ENCODE measurements around the gene NPIPB4. TPM values are rescaled to one million over a fixed set of nuclear protein-coding genes. Genes with fewer than 3 reads are reported as not detected.
"Not testable (repeated sequence)": the region's sequence is repeated elsewhere in the genome, so short reads cannot be mapped to it uniquely, and the experiment has no call there.

NPIPB4 gene
- 10 to 100 TPM; 13.7 to 22.1 TPM for polyA plus RNA-seq

- not testable (repeated sequence) for H3K27me3 ChIP-seq (ENCODE audit: control insufficient read depth in 1 of 2, insufficient read depth in 2 of 2, low read length in 2 of 2); H3K4me1 ChIP-seq (ENCODE audit: control insufficient read depth in 2 of 2, insufficient read depth in 2 of 2, low read length in 1 of 2); H3K4me3 ChIP-seq (ENCODE audit: low read depth in 1 of 2, low read length in 2 of 2); H3K9me3 ChIP-seq (ENCODE audit: control insufficient read depth in 2 of 2, insufficient read depth in 1 of 2, low read depth in 1 of 2, low read length in 1 of 2); H3K27ac ChIP-seq (ENCODE audit: low read depth in 2 of 2, low read length in 1 of 2); H3K36me3 ChIP-seq (ENCODE audit: control insufficient read depth in 2 of 2, insufficient read depth in 2 of 2, low read length in 1 of 2)
- no CpG with 5 or more reads among the region's 5 CpGs for WGBS, 2 donors
Measured at GRCh38 chr16:21857656-21858055, at the start of gene NPIPB4. Gene NPIPB4 (minus strand): TSS chr16:21857756. CDS start chr16:21857378, 378 bp downstream.

- H3K4me1 ChIP-seq (ENCODE audit: control insufficient read depth in 2 of 2, insufficient read depth in 2 of 2, low read length in 1 of 2); H3K4me3 ChIP-seq (ENCODE audit: low read depth in 1 of 2, low read length in 2 of 2); H3K27me3 ChIP-seq (ENCODE audit: control insufficient read depth in 1 of 2, insufficient read depth in 2 of 2, low read length in 2 of 2); H3K9me3 ChIP-seq (ENCODE audit: control insufficient read depth in 2 of 2, insufficient read depth in 1 of 2, low read depth in 1 of 2, low read length in 1 of 2); H3K36me3 ChIP-seq (ENCODE audit: control insufficient read depth in 2 of 2, insufficient read depth in 2 of 2, low read length in 1 of 2); H3K27ac ChIP-seq (ENCODE audit: low read depth in 2 of 2, low read length in 1 of 2): not testable (repeated sequence)
- 67 to 87% methylated on average over 3 to 4 of the region's 5 CpGs for WGBS, 2 donors
Measured at GRCh38 chr16:21898998-21899397, 41.4 kb upstream of the NPIPB4 start.

GRCh38 chr16:21881988-21882387 lies 24.4 kb upstream of the NPIPB4 start:
- not testable (repeated sequence) for H3K27me3 ChIP-seq (ENCODE audit: control insufficient read depth in 1 of 2, insufficient read depth in 2 of 2, low read length in 2 of 2); H3K27ac ChIP-seq (ENCODE audit: low read depth in 2 of 2, low read length in 1 of 2); H3K4me3 ChIP-seq (ENCODE audit: low read depth in 1 of 2, low read length in 2 of 2); H3K4me1 ChIP-seq (ENCODE audit: control insufficient read depth in 2 of 2, insufficient read depth in 2 of 2, low read length in 1 of 2); H3K9me3 ChIP-seq (ENCODE audit: control insufficient read depth in 2 of 2, insufficient read depth in 1 of 2, low read depth in 1 of 2, low read length in 1 of 2); H3K36me3 ChIP-seq (ENCODE audit: control insufficient read depth in 2 of 2, insufficient read depth in 2 of 2, low read length in 1 of 2)
- 26 to 31% methylated on average over 3 of the region's 3 CpGs for WGBS, 2 donors

- not testable (repeated sequence) for H3K9me3 ChIP-seq (ENCODE audit: control insufficient read depth in 2 of 2, insufficient read depth in 1 of 2, low read depth in 1 of 2, low read length in 1 of 2); H3K4me1 ChIP-seq (ENCODE audit: control insufficient read depth in 2 of 2, insufficient read depth in 2 of 2, low read length in 1 of 2); H3K4me3 ChIP-seq (ENCODE audit: low read depth in 1 of 2, low read length in 2 of 2); H3K27ac ChIP-seq (ENCODE audit: low read depth in 2 of 2, low read length in 1 of 2); H3K27me3 ChIP-seq (ENCODE audit: control insufficient read depth in 1 of 2, insufficient read depth in 2 of 2, low read length in 2 of 2); H3K36me3 ChIP-seq (ENCODE audit: control insufficient read depth in 2 of 2, insufficient read depth in 2 of 2, low read length in 1 of 2)
- 32 to 44% methylated on average over 5 to 6 of the region's 13 CpGs for WGBS, 2 donors
Measured at GRCh38 chr16:21837186-21837585, 20.4 kb downstream of the NPIPB4 start.

GRCh38 chr16:21836334-21836733 lies 21.2 kb downstream of the NPIPB4 start:
- not testable (repeated sequence) for H3K9me3 ChIP-seq (ENCODE audit: control insufficient read depth in 2 of 2, insufficient read depth in 1 of 2, low read depth in 1 of 2, low read length in 1 of 2); H3K36me3 ChIP-seq (ENCODE audit: control insufficient read depth in 2 of 2, insufficient read depth in 2 of 2, low read length in 1 of 2); H3K27ac ChIP-seq (ENCODE audit: low read depth in 2 of 2, low read length in 1 of 2); H3K4me3 ChIP-seq (ENCODE audit: low read depth in 1 of 2, low read length in 2 of 2); H3K27me3 ChIP-seq (ENCODE audit: control insufficient read depth in 1 of 2, insufficient read depth in 2 of 2, low read length in 2 of 2); H3K4me1 ChIP-seq (ENCODE audit: control insufficient read depth in 2 of 2, insufficient read depth in 2 of 2, low read length in 1 of 2)
- WGBS, 2 donors = 14 to 15% methylated on average over 6 of the region's 18 CpGs

- not testable (repeated sequence) for H3K36me3 ChIP-seq (ENCODE audit: control insufficient read depth in 2 of 2, insufficient read depth in 2 of 2, low read length in 1 of 2); H3K4me1 ChIP-seq (ENCODE audit: control insufficient read depth in 2 of 2, insufficient read depth in 2 of 2, low read length in 1 of 2); H3K4me3 ChIP-seq (ENCODE audit: low read depth in 1 of 2, low read length in 2 of 2); H3K9me3 ChIP-seq (ENCODE audit: control insufficient read depth in 2 of 2, insufficient read depth in 1 of 2, low read depth in 1 of 2, low read length in 1 of 2); H3K27me3 ChIP-seq (ENCODE audit: control insufficient read depth in 1 of 2, insufficient read depth in 2 of 2, low read length in 2 of 2); H3K27ac ChIP-seq (ENCODE audit: low read depth in 2 of 2, low read length in 1 of 2)
- WGBS, 2 donors = 1 to 13% methylated on average over 5 to 14 of the region's 24 CpGs
Measured at GRCh38 chr16:21835747-21836146, 21.8 kb downstream of the NPIPB4 start.

GRCh38 chr16:21834211-21834610 lies 23.3 kb downstream of the NPIPB4 start:
- not testable (repeated sequence) for H3K4me1 ChIP-seq (ENCODE audit: control insufficient read depth in 2 of 2, insufficient read depth in 2 of 2, low read length in 1 of 2); H3K27ac ChIP-seq (ENCODE audit: low read depth in 2 of 2, low read length in 1 of 2); H3K27me3 ChIP-seq (ENCODE audit: control insufficient read depth in 1 of 2, insufficient read depth in 2 of 2, low read length in 2 of 2); H3K36me3 ChIP-seq (ENCODE audit: control insufficient read depth in 2 of 2, insufficient read depth in 2 of 2, low read length in 1 of 2); H3K9me3 ChIP-seq (ENCODE audit: control insufficient read depth in 2 of 2, insufficient read depth in 1 of 2, low read depth in 1 of 2, low read length in 1 of 2); H3K4me3 ChIP-seq (ENCODE audit: low read depth in 1 of 2, low read length in 2 of 2)
- 68 to 88% methylated on average over 1 to 4 of the region's 5 CpGs for WGBS, 2 donors

GRCh38 chr16:21829929-21830328 lies 27.6 kb downstream of the NPIPB4 start:
- not testable (repeated sequence) for H3K36me3 ChIP-seq (ENCODE audit: control insufficient read depth in 2 of 2, insufficient read depth in 2 of 2, low read length in 1 of 2); H3K27me3 ChIP-seq (ENCODE audit: control insufficient read depth in 1 of 2, insufficient read depth in 2 of 2, low read length in 2 of 2); H3K9me3 ChIP-seq (ENCODE audit: control insufficient read depth in 2 of 2, insufficient read depth in 1 of 2, low read depth in 1 of 2, low read length in 1 of 2); H3K4me3 ChIP-seq (ENCODE audit: low read depth in 1 of 2, low read length in 2 of 2); H3K27ac ChIP-seq (ENCODE audit: low read depth in 2 of 2, low read length in 1 of 2); H3K4me1 ChIP-seq (ENCODE audit: control insufficient read depth in 2 of 2, insufficient read depth in 2 of 2, low read length in 1 of 2)
- WGBS, 2 donors = 80 to 88% methylated on average over 7 to 8 of the region's 8 CpGs

- H3K4me1 ChIP-seq (ENCODE audit: control insufficient read depth in 2 of 2, insufficient read depth in 2 of 2, low read length in 1 of 2); H3K36me3 ChIP-seq (ENCODE audit: control insufficient read depth in 2 of 2, insufficient read depth in 2 of 2, low read length in 1 of 2); H3K27ac ChIP-seq (ENCODE audit: low read depth in 2 of 2, low read length in 1 of 2); H3K4me3 ChIP-seq (ENCODE audit: low read depth in 1 of 2, low read length in 2 of 2); H3K9me3 ChIP-seq (ENCODE audit: control insufficient read depth in 2 of 2, insufficient read depth in 1 of 2, low read depth in 1 of 2, low read length in 1 of 2); H3K27me3 ChIP-seq (ENCODE audit: control insufficient read depth in 1 of 2, insufficient read depth in 2 of 2, low read length in 2 of 2): not testable (repeated sequence)
- 58 to 69% methylated on average over 5 of the region's 5 CpGs for WGBS, 2 donors
Measured at GRCh38 chr16:21826067-21826706, 31.4 kb downstream of the NPIPB4 start.

- not testable (repeated sequence) for H3K27me3 ChIP-seq (ENCODE audit: control insufficient read depth in 1 of 2, insufficient read depth in 2 of 2, low read length in 2 of 2); H3K36me3 ChIP-seq (ENCODE audit: control insufficient read depth in 2 of 2, insufficient read depth in 2 of 2, low read length in 1 of 2); H3K9me3 ChIP-seq (ENCODE audit: control insufficient read depth in 2 of 2, insufficient read depth in 1 of 2, low read depth in 1 of 2, low read length in 1 of 2); H3K27ac ChIP-seq (ENCODE audit: low read depth in 2 of 2, low read length in 1 of 2); H3K4me1 ChIP-seq (ENCODE audit: control insufficient read depth in 2 of 2, insufficient read depth in 2 of 2, low read length in 1 of 2); H3K4me3 ChIP-seq (ENCODE audit: low read depth in 1 of 2, low read length in 2 of 2)
- 65 to 73% methylated on average over 4 of the region's 4 CpGs for WGBS, 2 donors
Measured at GRCh38 chr16:21825526-21825925, 32.0 kb downstream of the NPIPB4 start.
